Left lung (tissue), 14 donors: ENCODE measurements around the gene PLPP2. TPM values are rescaled to one million over a fixed set of nuclear protein-coding genes. Genes with fewer than 3 reads are reported as not detected.

Source experiments
- ATAC-seq: fragments of 200-7000 bp; cut with Tn5 transposase; one replicate; pipeline ENCODE4 v1.9.1; 2020; ENCODE audit warnings: moderate library complexity
- DNase-seq, 4 donors: peaks; one replicate each; pipeline ENCODE4 v3.0.0-alpha.2; 2013 to 2020
- H3K27ac ChIP-seq, 2 donors: fragments of 200-600 bp; sonication (generic) in 1 of 2; one replicate each; pipeline versions ENCODE4 v1.5.0 to v1.8.0; 2020 to 2021
- H3K27me3 ChIP-seq, 2 donors: fragments of 200-600 bp; sonication (generic) in 1 of 2; one replicate each; pipeline versions ENCODE4 v1.5.0 to v1.8.0; 2020 to 2021
- H3K36me3 ChIP-seq, 2 donors: fragments of 200-600 bp; sonication (generic) in 1 of 2; one replicate each; pipeline versions ENCODE4 v1.5.0 to v1.8.0; 2020 to 2021
- H3K4me1 ChIP-seq, 2 donors: fragments of 200-600 bp; one replicate each; pipeline ENCODE4 v1.8.0; 2021
- H3K4me3 ChIP-seq, 2 donors: fragments of 200-600 bp; sonication (generic) in 1 of 2; one replicate each; pipeline versions ENCODE4 v1.5.0 to v1.8.0; 2020 to 2021; ENCODE audit warnings: mild to moderate bottlenecking in 1 of 2
- H3K9me3 ChIP-seq, 2 donors: fragments of 200-600 bp; sonication (generic) in 1 of 2; one replicate each; pipeline versions ENCODE4 v1.5.0 to v1.8.0; 2020 to 2021
- intact Hi-C, 2 donors: fragments of 100-400 bp; cut with DNase I; formaldehyde crosslinking; loops; one replicate each; pipeline versions ENCODE4 v1.11.2 to v1.14.2; 2022
- long read RNA-seq, 12 donors: library from polyadenylated mRNA in 2 of 12; unstranded in 2 of 12; transcript quantifications; one replicate each; pipeline ENCODE4 v2.0.0 and lab custom pipeline, GENCODE V29; 2019 to 2026
- polyA plus RNA-seq, 6 donors: library from polyadenylated mRNA; unstranded; fragments of 120-200 nt; gene quantifications; one replicate each; pipeline ENCODE4 v1.2.1, GENCODE V29; 2013; ENCODE audit not compliant: insufficient read length in 6 of 6
- total RNA-seq, 2 donors: library from RNA; stranded (reverse); fragmentation: NEBNext Ultra II Directional; extraction: Animal tissue kit (Norgen Biotek cat#: 25700); gene quantifications; one replicate each; pipeline ENCODE4 v1.2.1, GENCODE V29; 2021
- TF ChIP-seq, protein P1 (sequence below), 2 donors: fragments of 200-600 bp; sonication (generic) in 1 of 2; IDR thresholded peaks; one replicate each; pipeline versions ENCODE4 v1.5.0 to v1.8.0; 2021; ENCODE audit warnings: antibody characterized with exemption in 2 of 2
- donor health status: DM: no; HTN: yes; CAD: no.
- donor health status: DM: no; HTN: no; CAD: no.

Gene PLPP2
- total RNA-seq, result 10 to 100 TPM in 1 of 2 donors, 1 to 10 TPM in 1; 3.2 to 13.8 TPM
- 1 to 10 TPM; 3.4 to 7.3 (median 5.2) TPM for polyA plus RNA-seq
- long read RNA-seq, donor 1, full-length matches to known transcripts, result 5 of 5 reads
- long read RNA-seq, donor 1, partial matches to known transcripts, result 0 of 5 reads
- long read RNA-seq, donor 1, other reads (novel, unspliced or antisense), result 0 of 5 reads
- long read RNA-seq, donor 2, partial matches to known transcripts, result 0 of 2 reads
- long read RNA-seq, donor 2, other reads (novel, unspliced or antisense), result 0 of 2 reads
- long read RNA-seq, donor 3, full-length matches to known transcripts, result 2 of 2 reads
- long read RNA-seq, donor 3, partial matches to known transcripts, result 0 of 2 reads
- long read RNA-seq, donor 3, other reads (novel, unspliced or antisense), result 0 of 2 reads
- long read RNA-seq, donor 4, partial matches to known transcripts, result 0 of 4 reads
- long read RNA-seq, donor 4, other reads (novel, unspliced or antisense), result 0 of 4 reads
- long read RNA-seq, donor 5, transcript PLPP2-203 (6 exons, 1,383 nt), result major isoform, 6 of 15 reads
- long read RNA-seq, donor 5, partial matches to known transcripts, result 6 of 15 reads
- long read RNA-seq, donor 5, other reads (novel, unspliced or antisense), result 0 of 15 reads
- long read RNA-seq, donor 6, partial matches to known transcripts, result 0 of 1 reads
- long read RNA-seq, donor 6, other reads (novel, unspliced or antisense), result 0 of 1 reads
- long read RNA-seq, donor 7, partial matches to known transcripts, result 0 of 1 reads
- long read RNA-seq, donor 7, other reads (novel, unspliced or antisense), result 0 of 1 reads
- long read RNA-seq, donor 8, partial matches to known transcripts, result 0 of 4 reads
- long read RNA-seq, donor 8, other reads (novel, unspliced or antisense), result 0 of 4 reads
- long read RNA-seq, donor 9, result 0 reads
- long read RNA-seq, donor 10, transcript PLPP2-203 (6 exons, 1,383 nt), result major isoform, 45 of 49 reads
- long read RNA-seq, donor 10, partial matches to known transcripts, result 0 of 49 reads
- long read RNA-seq, donor 10, other reads (novel, unspliced or antisense), result 0 of 49 reads
- long read RNA-seq, donor 11, result 0 reads
- long read RNA-seq, donor 12, partial matches to known transcripts, result 0 of 4 reads
- long read RNA-seq, donor 12, other reads (novel, unspliced or antisense), result 0 of 4 reads

DNA sequence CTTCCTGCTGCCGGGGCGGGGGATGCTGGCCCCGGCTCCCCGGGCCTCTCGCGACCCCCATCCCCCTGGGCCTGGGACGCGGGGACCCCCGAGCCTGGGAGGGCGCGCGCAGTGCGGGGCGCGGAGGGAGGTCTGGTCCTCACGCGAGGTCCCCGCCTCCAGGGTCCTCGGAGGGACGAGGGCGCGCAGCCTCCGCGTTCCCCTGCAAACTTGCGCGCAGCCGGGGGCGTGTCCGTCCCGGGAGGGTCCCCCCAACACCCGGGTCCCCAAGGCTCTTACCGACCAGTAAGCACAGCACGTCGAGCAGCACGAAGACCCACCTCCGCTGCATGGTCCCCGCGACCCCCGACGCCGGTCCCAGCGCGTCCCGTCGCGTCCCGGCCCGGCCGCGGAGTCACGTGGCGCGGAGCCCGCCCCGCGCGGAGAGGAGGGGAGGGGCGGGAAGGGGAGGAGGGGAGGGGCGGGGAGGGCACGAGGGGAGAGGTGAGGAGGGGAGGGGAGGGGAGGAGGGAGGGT is at the start of gene PLPP2:
Gene PLPP2, minus strand, starts transcription at position 398 of the 516 bp plus-strand sequence. Its CDS starts 67 bp downstream, at position 331.
- DNase-seq (peak in 1 of 4 donors; percentile 72), ATAC-seq (no peak)
- peak within 1 kb of the TSS; percentile 22 to 42 for H3K4me3 ChIP-seq
- no peaks in the 10 kb centered on the region for H3K36me3 ChIP-seq
- intact Hi-C loops, result no loop called here
- H3K9me3 ChIP-seq, result no peaks in the 10 kb centered on the region
- H3K27ac ChIP-seq, result peak within 1 kb of the TSS in 1 of 2 donors; percentile 42
- peaks cover 10 to 33% of the 10 kb centered on the region in 2 donors for H3K4me1 ChIP-seq
- TF ChIP-seq, protein P1, sequence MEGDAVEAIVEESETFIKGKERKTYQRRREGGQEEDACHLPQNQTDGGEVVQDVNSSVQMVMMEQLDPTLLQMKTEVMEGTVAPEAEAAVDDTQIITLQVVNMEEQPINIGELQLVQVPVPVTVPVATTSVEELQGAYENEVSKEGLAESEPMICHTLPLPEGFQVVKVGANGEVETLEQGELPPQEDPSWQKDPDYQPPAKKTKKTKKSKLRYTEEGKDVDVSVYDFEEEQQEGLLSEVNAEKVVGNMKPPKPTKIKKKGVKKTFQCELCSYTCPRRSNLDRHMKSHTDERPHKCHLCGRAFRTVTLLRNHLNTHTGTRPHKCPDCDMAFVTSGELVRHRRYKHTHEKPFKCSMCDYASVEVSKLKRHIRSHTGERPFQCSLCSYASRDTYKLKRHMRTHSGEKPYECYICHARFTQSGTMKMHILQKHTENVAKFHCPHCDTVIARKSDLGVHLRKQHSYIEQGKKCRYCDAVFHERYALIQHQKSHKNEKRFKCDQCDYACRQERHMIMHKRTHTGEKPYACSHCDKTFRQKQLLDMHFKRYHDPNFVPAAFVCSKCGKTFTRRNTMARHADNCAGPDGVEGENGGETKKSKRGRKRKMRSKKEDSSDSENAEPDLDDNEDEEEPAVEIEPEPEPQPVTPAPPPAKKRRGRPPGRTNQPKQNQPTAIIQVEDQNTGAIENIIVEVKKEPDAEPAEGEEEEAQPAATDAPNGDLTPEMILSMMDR (IDR thresholded peaks at IDR 0.05), result no peak
- H3K27me3 ChIP-seq, result peaks cover 46 to 72% of the 10 kb centered on the region in 2 donors

DNA sequence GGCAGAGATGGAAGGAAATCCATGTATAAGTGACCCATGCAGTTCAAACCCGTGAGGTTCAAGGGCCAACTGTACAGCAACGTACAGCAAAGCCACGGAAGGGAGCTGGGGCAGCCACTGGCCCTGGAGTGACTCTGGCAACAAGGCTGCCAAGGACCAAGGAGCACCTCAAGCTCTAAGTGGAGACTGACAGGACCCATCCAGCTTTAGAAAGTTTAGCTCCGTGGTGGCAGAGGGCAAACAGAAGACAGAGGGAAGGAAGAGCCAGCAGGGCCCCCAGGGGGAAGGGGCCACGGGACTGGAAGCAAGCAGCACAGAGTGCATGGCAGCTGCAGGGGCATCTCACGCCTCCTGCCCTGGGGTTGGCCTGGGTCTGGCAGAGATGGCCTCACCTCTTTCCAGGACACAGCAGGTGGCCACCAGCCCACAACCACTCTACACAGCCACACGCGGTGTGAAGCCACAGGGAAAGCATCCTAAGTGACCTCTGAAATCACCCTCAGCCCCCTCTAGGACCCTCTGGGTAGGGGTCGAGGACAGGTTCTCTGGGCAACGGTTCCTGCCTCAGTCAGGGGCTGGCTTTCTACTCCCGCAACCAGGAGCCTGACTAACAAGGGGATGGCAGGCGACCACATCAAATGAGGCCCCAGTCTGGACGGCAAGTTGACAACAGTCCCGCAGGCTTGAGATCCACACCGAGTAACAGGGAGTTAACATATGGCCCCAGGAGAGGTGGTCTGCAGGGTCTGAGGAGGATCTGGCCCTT is 49.6 kb upstream of the PLPP2 start:
- H3K4me1 ChIP-seq, result peaks cover 20 to 65% of the 10 kb centered on the region in 2 donors
- no peaks in the 10 kb centered on the region for H3K9me3 ChIP-seq
- peaks cover 0 to 18% of the 10 kb centered on the region in 2 donors for H3K27me3 ChIP-seq
- ATAC-seq (no peak), DNase-seq (peak in 1 of 4 donors; percentile 65)
- peak overlapping the region in 1 of 2 donors; percentile 80 for H3K4me3 ChIP-seq
- TF ChIP-seq, protein P1 (IDR thresholded peaks at IDR 0.05), result no peak
- peaks cover 0 to 2% of the 10 kb centered on the region in 2 donors for H3K36me3 ChIP-seq
- H3K27ac ChIP-seq, result peak overlapping the region in 1 of 2 donors; percentile 79
- intact Hi-C loops, result no loop called here

DNA sequence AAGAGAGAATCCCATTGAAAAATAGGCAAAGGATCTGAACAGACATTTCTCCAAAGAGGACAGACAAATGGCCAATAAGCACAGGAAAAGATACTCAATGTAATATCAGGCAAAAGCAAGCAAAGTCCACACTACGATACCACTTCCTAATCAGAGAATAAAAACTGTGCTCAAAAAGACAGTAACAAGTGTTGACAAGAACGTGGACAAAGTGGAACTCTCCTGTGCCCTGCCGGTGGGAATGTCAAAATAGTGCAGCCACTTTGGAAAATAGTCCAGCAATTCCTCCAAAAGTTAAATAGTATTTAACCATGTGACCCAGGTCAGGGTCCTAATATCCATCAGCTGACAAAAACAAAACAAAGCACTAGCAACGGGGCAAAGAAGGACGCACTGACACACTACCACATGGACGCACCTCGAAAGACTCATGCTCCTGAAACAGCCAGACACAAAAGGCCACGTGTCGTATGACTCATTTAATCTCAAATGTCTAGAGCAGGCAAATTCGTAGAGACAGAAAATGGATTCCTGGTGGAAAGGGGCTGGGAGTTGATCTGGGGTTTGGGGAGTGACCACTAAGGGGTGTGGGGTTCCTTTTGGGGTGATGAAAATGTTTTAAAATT is 48.2 kb upstream of the PLPP2 start:
- Histone ChIP-seq H3K9me3 (no peaks in the 10 kb centered on the region), H3K36me3 (peaks cover 0 to 17% of the 10 kb centered on the region in 2 donors), H3K4me1 (peaks cover 20 to 68% of the 10 kb centered on the region in 2 donors), H3K27me3 (peaks cover 0 to 5% of the 10 kb centered on the region in 2 donors), H3K27ac (no peak overlapping the region), H3K4me3 (no peak overlapping the region)
- DNase-seq (no peak), ATAC-seq (no peak)
- intact Hi-C loops, result no loop called here
- TF ChIP-seq, protein P1 (IDR thresholded peaks at IDR 0.05), result no peak

DNA sequence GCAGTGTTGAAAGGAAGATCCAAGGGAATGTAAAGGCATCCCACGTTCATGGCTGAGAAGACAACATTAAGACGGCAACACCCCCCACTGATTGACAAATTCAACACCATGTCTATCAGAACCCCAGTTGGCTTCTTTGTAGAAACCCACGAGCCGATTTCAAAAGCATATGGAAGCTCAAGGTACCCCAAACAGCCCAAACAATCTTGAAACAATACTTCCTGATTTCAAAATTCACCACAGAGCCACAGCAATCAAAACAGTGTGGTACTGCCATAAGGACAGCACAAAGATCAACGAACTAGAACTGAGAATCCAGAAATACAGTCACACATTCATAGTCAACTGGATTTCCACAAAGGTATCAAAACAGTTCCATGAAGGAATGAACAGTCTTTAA is 47.2 kb upstream of the PLPP2 start:
- Histone ChIP-seq H3K27ac (no peak overlapping the region), H3K27me3 (no peaks in the 10 kb centered on the region), H3K36me3 (peaks cover 0 to 22% of the 10 kb centered on the region in 2 donors), H3K4me3 (no peak overlapping the region), H3K9me3 (no peaks in the 10 kb centered on the region), H3K4me1 (peaks cover 16 to 61% of the 10 kb centered on the region in 2 donors)
- TF ChIP-seq, protein P1 (IDR thresholded peaks at IDR 0.05), result no peak
- intact Hi-C loops, result no loop called here
- DNase-seq, result no peak
- no peak for ATAC-seq
